GM12878 (cell line): Measurements from ENCODE around the gene RBM6.

ENCODE experiments used
- ATF2 ChIP-seq: IDR thresholded peaks from 2 replicates; pipeline ENCODE4 v1.6.1; 2012; ENCODE audit warnings: low read length, inconsistent platforms
- CBX3 ChIP-seq: fragments of 200-600 bp; sonication (generic); IDR thresholded peaks from 2 replicates; pipeline ENCODE4 v1.6.1; 2016; ENCODE audit warnings: low read depth, borderline replicate concordance
- EZH2 ChIP-seq: IDR thresholded peaks from 2 replicates; pipeline ENCODE4 v1.6.1; 2012; ENCODE audit warnings: low read depth, mild to moderate bottlenecking, control low read depth, inconsistent platforms, low read length, borderline replicate concordance; ENCODE audit not compliant: control insufficient read depth
- JUNB ChIP-seq: IDR thresholded peaks from 2 replicates; pipeline ENCODE4 v1.6.1; 2016; ENCODE audit warnings: antibody characterized with exemption, mild to moderate bottlenecking
- POLR2AphosphoS2 ChIP-seq: IDR thresholded peaks from 2 replicates; pipeline ENCODE4 v1.6.1; 2011; ENCODE audit warnings: low read depth, mild to moderate bottlenecking, low read length, improper control_type of control experiment, moderate library complexity
- RCOR1 ChIP-seq: conservative IDR thresholded peaks from 2 replicates; pipeline ENCODE4 v1.6.1; 2012; ENCODE audit warnings: low read depth, low read length, improper control_type of control experiment
- TAF1 ChIP-seq: IDR thresholded peaks from 2 replicates; pipeline ENCODE4 v1.6.1; 2011; ENCODE audit warnings: mild to moderate bottlenecking, low read depth, low read length, borderline replicate concordance
- ZSCAN29 ChIP-seq: fragments of 450-650 bp; IDR thresholded peaks from 2 replicates; pipeline ENCODE4 v1.6.1; 2017; ENCODE audit warnings: mild to moderate bottlenecking, moderate library complexity
- TF ChIP-seq, protein P1 (sequence below): IDR thresholded peaks from 2 replicates; pipeline ENCODE4 v1.6.1; 2011; ENCODE audit warnings: low read depth, low read length, improper control_type of control experiment, borderline replicate concordance
- TF ChIP-seq, protein P2 (sequence below): IDR thresholded peaks from 2 replicates; pipeline ENCODE4 v1.6.1; 2012; ENCODE audit warnings: low read depth, low read length, improper control_type of control experiment
- TF ChIP-seq, protein P3 (sequence below), 3 experiments: IDR thresholded peaks in 2 of 3; conservative IDR thresholded peaks in 1 of 3; 2 replicates each; pipeline ENCODE4 v1.5.1; 2011; ENCODE audit warnings: low read depth in 3 of 3, low read length in 3 of 3, mild to moderate bottlenecking in 3 of 3, control low read depth in 2 of 3, moderate library complexity in 2 of 3, inconsistent platforms in 1 of 3, mixed read lengths in 1 of 3; ENCODE audit not compliant: control insufficient read depth in 2 of 3, insufficient read depth in 1 of 3; ENCODE audit errors: extremely low read depth in 1 of 3
- TF ChIP-seq, protein P4 (sequence below): fragments of 450-650 bp; IDR thresholded peaks from 2 replicates; pipeline ENCODE4 v1.6.1; 2014; ENCODE audit warnings: mild to moderate bottlenecking

DNA sequence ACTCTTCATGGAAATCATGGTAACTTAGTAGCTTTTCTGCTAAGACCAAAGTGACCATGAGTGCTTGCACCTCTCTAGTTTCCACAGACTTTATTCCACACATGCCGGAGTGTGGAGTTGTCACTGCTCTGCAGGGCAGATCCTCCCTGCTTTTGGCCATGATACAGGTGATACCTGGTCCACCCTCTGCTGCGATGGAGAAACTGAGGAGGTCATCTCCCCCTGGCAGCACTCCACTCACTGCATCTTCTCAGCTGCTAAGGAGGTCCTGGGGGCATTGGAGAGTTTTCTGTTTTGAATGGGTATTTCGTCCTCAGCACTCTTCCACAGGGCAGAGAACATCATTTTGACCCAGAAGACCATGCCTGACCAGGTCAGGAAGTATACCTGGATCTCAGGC lies 179.8 kb downstream of the RBM6 start:
- TF ChIP-seq ZSCAN29 = no peak
- no peak for TF ChIP-seq EZH2
- no peak for TF ChIP-seq TAF1
- TF ChIP-seq, protein P1, sequence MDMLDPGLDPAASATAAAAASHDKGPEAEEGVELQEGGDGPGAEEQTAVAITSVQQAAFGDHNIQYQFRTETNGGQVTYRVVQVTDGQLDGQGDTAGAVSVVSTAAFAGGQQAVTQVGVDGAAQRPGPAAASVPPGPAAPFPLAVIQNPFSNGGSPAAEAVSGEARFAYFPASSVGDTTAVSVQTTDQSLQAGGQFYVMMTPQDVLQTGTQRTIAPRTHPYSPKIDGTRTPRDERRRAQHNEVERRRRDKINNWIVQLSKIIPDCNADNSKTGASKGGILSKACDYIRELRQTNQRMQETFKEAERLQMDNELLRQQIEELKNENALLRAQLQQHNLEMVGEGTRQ = no peak
- TF ChIP-seq, protein P2, sequence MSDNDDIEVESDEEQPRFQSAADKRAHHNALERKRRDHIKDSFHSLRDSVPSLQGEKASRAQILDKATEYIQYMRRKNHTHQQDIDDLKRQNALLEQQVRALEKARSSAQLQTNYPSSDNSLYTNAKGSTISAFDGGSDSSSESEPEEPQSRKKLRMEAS = no peak
- TF ChIP-seq, protein P3, sequence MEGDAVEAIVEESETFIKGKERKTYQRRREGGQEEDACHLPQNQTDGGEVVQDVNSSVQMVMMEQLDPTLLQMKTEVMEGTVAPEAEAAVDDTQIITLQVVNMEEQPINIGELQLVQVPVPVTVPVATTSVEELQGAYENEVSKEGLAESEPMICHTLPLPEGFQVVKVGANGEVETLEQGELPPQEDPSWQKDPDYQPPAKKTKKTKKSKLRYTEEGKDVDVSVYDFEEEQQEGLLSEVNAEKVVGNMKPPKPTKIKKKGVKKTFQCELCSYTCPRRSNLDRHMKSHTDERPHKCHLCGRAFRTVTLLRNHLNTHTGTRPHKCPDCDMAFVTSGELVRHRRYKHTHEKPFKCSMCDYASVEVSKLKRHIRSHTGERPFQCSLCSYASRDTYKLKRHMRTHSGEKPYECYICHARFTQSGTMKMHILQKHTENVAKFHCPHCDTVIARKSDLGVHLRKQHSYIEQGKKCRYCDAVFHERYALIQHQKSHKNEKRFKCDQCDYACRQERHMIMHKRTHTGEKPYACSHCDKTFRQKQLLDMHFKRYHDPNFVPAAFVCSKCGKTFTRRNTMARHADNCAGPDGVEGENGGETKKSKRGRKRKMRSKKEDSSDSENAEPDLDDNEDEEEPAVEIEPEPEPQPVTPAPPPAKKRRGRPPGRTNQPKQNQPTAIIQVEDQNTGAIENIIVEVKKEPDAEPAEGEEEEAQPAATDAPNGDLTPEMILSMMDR (IDR thresholded peaks at IDR 0.05 in 2 of 3, conservative IDR thresholded peaks at IDR 0.05 in 1 of 3; ENCODE audit: control insufficient read depth in 2 of 3, extremely low read depth in 1 of 3, insufficient read depth in 1 of 3, low read depth in 3 of 3, low read length in 3 of 3) = no peak
- no peak for TF ChIP-seq CBX3
- TF ChIP-seq, protein P4, sequence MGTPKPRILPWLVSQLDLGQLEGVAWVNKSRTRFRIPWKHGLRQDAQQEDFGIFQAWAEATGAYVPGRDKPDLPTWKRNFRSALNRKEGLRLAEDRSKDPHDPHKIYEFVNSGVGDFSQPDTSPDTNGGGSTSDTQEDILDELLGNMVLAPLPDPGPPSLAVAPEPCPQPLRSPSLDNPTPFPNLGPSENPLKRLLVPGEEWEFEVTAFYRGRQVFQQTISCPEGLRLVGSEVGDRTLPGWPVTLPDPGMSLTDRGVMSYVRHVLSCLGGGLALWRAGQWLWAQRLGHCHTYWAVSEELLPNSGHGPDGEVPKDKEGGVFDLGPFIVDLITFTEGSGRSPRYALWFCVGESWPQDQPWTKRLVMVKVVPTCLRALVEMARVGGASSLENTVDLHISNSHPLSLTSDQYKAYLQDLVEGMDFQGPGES = no peak
- no peak for TF ChIP-seq POLR2AphosphoS2
- no peak for TF ChIP-seq JUNB
- no peak for TF ChIP-seq ATF2
- no peak for TF ChIP-seq RCOR1
